NB4 (cell line): Measurements from ENCODE around the gene GRIK3.

Experiments used
- CTCF ChIP-seq: IDR thresholded peaks from one replicate; pipeline ENCODE4 v1.5.1; 2012; ENCODE audit warnings: low read depth, low read length
- MAX ChIP-seq: IDR thresholded peaks from 2 replicates; pipeline ENCODE4 v1.6.1; 2011; ENCODE audit warnings: low read depth, low read length
- MYC ChIP-seq: IDR thresholded peaks from 2 replicates; pipeline ENCODE4 v1.6.1; 2011; ENCODE audit warnings: low read depth, low read length
- POLR2A ChIP-seq: IDR thresholded peaks from 2 replicates; pipeline ENCODE4 v1.6.1; 2011; ENCODE audit warnings: mild to moderate bottlenecking; ENCODE audit not compliant: insufficient read length; ENCODE audit errors: extremely low read depth

- TF ChIP-seq CTCF (no peak), MAX (no peak), POLR2A (no peak), MYC (no peak)
These were observed 45.1 kb downstream of the GRIK3 start for GRCh38 chr1:36989241-36989640.
